Panc1 (cell line): ENCODE results near the gene POLD3. TPM values are rescaled to one million over a fixed set of nuclear protein-coding genes. Genes with fewer than 3 reads are reported as not detected.

Source experiments
- ATAC-seq: fragments of 200-7000 bp; cut with Tn5 transposase; 2 replicates; pipeline ENCODE4 v1.9.1; 2020; ENCODE audit warnings: mild to moderate bottlenecking, moderate library complexity
- BruUV-seq: library from RNA; stranded (reverse); fragments of 400-500 nt; replicated peaks from 2 replicates; lab custom pipeline; 2021; lab: Mats Ljungman, UMichigan
- CTCF ChIA-PET: fragments of 300-600 bp; sonication (Branson Sonifier 250); formaldehyde crosslinking; loops from one replicate; lab custom pipeline; 2022; ENCODE audit warnings: antibody characterized with exemption; lab: Charles Lee
- POLR2A ChIA-PET: fragments of 300-600 bp; sonication (Branson Sonifier 250); formaldehyde crosslinking; loops from one replicate; lab custom pipeline; 2022; ENCODE audit warnings: antibody characterized with exemption; lab: Charles Lee
- DNase-seq: peaks from one replicate; pipeline ENCODE4 v3.0.0-alpha.2; 2010; ENCODE audit warnings: low read depth, low spot score
- H3K27ac ChIP-seq: 2 replicates; pipeline ENCODE4 v1.5.1; 2011; ENCODE audit warnings: mild to moderate bottlenecking, low read length, inconsistent platforms
- H3K27me3 ChIP-seq: fragments of 200-500 bp; sonication (Bioruptor generic); 2 replicates; pipeline ENCODE4 v1.6.0; 2014; ENCODE audit warnings: low read length, inconsistent platforms; ENCODE audit not compliant: control insufficient read depth, insufficient read depth
- H3K36me3 ChIP-seq: fragments of 200-500 bp; sonication (Bioruptor generic); 2 replicates; pipeline ENCODE4 v1.5.1; 2014; ENCODE audit warnings: inconsistent platforms, mild to moderate bottlenecking, low read length, moderate library complexity; ENCODE audit not compliant: control insufficient read depth, insufficient read depth
- H3K4me1 ChIP-seq: 2 replicates; pipeline ENCODE4 v1.5.1; 2011; ENCODE audit warnings: inconsistent platforms, mild to moderate bottlenecking, low read length, moderate library complexity; ENCODE audit not compliant: control insufficient read depth, insufficient read depth
- H3K4me3 ChIP-seq, 2 experiments: 2 replicates each; pipeline ENCODE4 v1.5.1; 2011 to 2012; ENCODE audit warnings: low read depth in 2 of 2, low read length in 2 of 2, mild to moderate bottlenecking in 2 of 2, inconsistent platforms in 1 of 2, moderate library complexity in 1 of 2
- H3K9me3 ChIP-seq: fragments of 200-500 bp; sonication (Bioruptor generic); 2 replicates; pipeline ENCODE4 v1.5.1; 2014; ENCODE audit warnings: low read depth, mild to moderate bottlenecking, inconsistent platforms, low read length, moderate library complexity; ENCODE audit not compliant: control insufficient read depth, insufficient read depth
- POLR2AphosphoS5 ChIP-seq: IDR thresholded peaks from 2 replicates; pipeline ENCODE4 v1.6.1; 2012; ENCODE audit warnings: mild to moderate bottlenecking, low read depth, low read length, moderate library complexity
- SIN3A ChIP-seq: IDR thresholded peaks from 2 replicates; pipeline ENCODE4 v1.6.1; 2012; ENCODE audit warnings: low read depth, mild to moderate bottlenecking, low read length, moderate library complexity, borderline replicate concordance; ENCODE audit not compliant: insufficient read depth
- TCF7L2 ChIP-seq: IDR thresholded peaks from 2 replicates; pipeline ENCODE4 v1.6.1; 2011; ENCODE audit warnings: mild to moderate bottlenecking, low read depth, low read length, inconsistent platforms
- in situ Hi-C: cut with HindIII; loops from 2 replicates; pipeline ENCODE4 v1.10.0; 2016; ENCODE audit warnings: low sequenced_read_pairs, low pct_unique_long_range_greater_than_20kb
- intact Hi-C: fragments of 100-400 bp; cut with micrococcal nuclease; formaldehyde crosslinking; loops from one replicate; pipeline ENCODE4 v1.10.0; 2022; ENCODE audit not compliant: unreplicated experiment
- total RNA-seq: library from RNA; stranded (reverse); gene quantifications from one replicate; pipeline ENCODE4 v1.2.1, GENCODE V29; 2021; ENCODE audit not compliant: unreplicated experiment
- TF ChIP-seq, protein P1 (sequence below), 2 experiments: IDR thresholded peaks; 2 replicates each; pipeline ENCODE4 v1.6.1; 2011 to 2012; ENCODE audit warnings: low read depth in 2 of 2, control low read depth in 1 of 2, low read length in 1 of 2, mild to moderate bottlenecking in 1 of 2, moderate library complexity in 1 of 2; ENCODE audit not compliant: insufficient read depth in 1 of 2
- TF ChIP-seq, protein P2 (sequence below): fragments of 450-650 bp; IDR thresholded peaks from 2 replicates; pipeline ENCODE4 v1.5.1; 2017; ENCODE audit warnings: mild to moderate bottlenecking

Gene POLD3
- total RNA-seq, 1 experiment from 2014 or later = 31.7 TPM

DNA sequence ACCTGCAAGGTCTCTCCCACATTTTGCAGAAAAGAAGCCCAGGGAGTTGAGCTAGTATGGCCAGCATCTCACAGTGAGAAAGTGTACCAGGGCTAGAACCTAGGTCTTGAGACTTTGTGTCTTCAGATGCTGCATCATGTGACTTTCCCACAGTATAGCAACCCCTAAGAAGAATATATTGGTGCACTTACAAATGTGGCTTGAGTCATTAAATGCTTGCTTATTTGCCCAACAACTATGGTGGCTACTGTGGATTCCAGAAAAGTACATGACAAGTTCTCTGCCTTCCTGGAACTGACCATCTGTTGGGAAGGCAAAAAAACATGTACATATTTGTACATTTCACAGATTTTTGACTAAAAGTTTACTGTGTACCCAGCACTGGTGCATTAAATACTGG is 55.0 kb downstream of the POLD3 start:
- H3K4me1 ChIP-seq = no peaks in the 10 kb centered on the region
- no peak for ATAC-seq
- in situ Hi-C loops (no loop called here), intact Hi-C loops (no loop called here)
- no peak overlapping the region for H3K4me3 ChIP-seq
- no peaks in the 10 kb centered on the region for H3K27me3 ChIP-seq
- H3K36me3 ChIP-seq = no peaks in the 10 kb centered on the region
- no TSS peak for BruUV-seq
- no peak overlapping the region for H3K27ac ChIP-seq
- POLR2A ChIA-PET = no interaction called here
- CTCF ChIA-PET = no interaction called here
- no peaks in the 10 kb centered on the region for H3K9me3 ChIP-seq
- DNase-seq = no peak
- no peak for TF ChIP-seq TCF7L2

DNA sequence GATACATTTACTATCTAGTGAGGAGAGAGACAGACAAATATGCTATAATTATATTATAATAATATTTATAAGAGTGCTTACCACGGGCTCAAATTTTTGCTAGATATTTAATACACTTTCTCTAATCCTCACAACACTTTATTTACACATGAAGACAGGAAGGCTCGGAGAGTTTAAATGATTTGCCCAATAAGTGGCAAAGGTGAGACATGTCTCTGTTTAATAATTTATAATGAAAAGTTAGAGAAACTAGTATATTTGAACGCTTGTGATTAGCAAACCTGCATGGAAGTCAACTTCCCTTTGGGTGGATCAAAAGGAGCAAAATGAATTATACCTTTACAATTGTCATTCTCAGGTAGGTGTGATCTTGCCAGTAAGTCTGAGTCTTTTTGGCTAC is 55.4 kb downstream of the POLD3 start:
- Histone ChIP-seq H3K9me3 (no peaks in the 10 kb centered on the region), H3K4me3 (no peak overlapping the region), H3K4me1 (no peaks in the 10 kb centered on the region), H3K27ac (no peak overlapping the region), H3K27me3 (no peaks in the 10 kb centered on the region), H3K36me3 (no peaks in the 10 kb centered on the region)
- intact Hi-C loops (no loop called here), in situ Hi-C loops (no loop called here)
- POLR2A ChIA-PET = interaction anchor here (0.5 kb wide), 1 partner anchor 199 kb away, joined by 3 read pairs; no protein-coding TSS in a partner anchor
- no peak for DNase-seq
- ATAC-seq = no peak
- TF ChIP-seq SIN3A = no peak
- TF ChIP-seq, protein P1, sequence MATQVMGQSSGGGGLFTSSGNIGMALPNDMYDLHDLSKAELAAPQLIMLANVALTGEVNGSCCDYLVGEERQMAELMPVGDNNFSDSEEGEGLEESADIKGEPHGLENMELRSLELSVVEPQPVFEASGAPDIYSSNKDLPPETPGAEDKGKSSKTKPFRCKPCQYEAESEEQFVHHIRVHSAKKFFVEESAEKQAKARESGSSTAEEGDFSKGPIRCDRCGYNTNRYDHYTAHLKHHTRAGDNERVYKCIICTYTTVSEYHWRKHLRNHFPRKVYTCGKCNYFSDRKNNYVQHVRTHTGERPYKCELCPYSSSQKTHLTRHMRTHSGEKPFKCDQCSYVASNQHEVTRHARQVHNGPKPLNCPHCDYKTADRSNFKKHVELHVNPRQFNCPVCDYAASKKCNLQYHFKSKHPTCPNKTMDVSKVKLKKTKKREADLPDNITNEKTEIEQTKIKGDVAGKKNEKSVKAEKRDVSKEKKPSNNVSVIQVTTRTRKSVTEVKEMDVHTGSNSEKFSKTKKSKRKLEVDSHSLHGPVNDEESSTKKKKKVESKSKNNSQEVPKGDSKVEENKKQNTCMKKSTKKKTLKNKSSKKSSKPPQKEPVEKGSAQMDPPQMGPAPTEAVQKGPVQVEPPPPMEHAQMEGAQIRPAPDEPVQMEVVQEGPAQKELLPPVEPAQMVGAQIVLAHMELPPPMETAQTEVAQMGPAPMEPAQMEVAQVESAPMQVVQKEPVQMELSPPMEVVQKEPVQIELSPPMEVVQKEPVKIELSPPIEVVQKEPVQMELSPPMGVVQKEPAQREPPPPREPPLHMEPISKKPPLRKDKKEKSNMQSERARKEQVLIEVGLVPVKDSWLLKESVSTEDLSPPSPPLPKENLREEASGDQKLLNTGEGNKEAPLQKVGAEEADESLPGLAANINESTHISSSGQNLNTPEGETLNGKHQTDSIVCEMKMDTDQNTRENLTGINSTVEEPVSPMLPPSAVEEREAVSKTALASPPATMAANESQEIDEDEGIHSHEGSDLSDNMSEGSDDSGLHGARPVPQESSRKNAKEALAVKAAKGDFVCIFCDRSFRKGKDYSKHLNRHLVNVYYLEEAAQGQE (IDR thresholded peaks at IDR 0.05; ENCODE audit: insufficient read depth in 1 of 2, low read depth in 2 of 2, low read length in 1 of 2) = no peak
- TF ChIP-seq POLR2AphosphoS5 = no peak
- TF ChIP-seq TCF7L2 = no peak
- TF ChIP-seq, protein P2, sequence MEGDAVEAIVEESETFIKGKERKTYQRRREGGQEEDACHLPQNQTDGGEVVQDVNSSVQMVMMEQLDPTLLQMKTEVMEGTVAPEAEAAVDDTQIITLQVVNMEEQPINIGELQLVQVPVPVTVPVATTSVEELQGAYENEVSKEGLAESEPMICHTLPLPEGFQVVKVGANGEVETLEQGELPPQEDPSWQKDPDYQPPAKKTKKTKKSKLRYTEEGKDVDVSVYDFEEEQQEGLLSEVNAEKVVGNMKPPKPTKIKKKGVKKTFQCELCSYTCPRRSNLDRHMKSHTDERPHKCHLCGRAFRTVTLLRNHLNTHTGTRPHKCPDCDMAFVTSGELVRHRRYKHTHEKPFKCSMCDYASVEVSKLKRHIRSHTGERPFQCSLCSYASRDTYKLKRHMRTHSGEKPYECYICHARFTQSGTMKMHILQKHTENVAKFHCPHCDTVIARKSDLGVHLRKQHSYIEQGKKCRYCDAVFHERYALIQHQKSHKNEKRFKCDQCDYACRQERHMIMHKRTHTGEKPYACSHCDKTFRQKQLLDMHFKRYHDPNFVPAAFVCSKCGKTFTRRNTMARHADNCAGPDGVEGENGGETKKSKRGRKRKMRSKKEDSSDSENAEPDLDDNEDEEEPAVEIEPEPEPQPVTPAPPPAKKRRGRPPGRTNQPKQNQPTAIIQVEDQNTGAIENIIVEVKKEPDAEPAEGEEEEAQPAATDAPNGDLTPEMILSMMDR = no peak
- CTCF ChIA-PET = no interaction called here
- BruUV-seq = no TSS peak

DNA sequence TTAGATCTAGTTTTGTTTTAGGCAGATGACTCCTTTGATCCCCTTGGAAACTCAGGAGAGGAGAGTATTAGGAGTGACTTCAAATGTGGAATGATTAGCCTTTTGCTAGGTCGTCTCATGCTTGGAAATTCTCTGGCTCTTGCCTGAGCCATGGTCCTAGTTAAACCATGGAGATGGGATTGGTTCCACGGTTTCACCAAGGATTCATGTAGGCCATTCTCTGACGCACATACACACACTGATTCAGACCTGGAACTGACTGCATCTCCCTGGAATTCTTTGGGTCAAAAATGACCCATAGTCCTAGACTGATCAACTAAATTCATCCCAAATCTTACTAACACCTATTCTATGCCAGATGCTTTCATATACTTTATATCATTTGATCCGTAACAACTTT is 56.5 kb downstream of the POLD3 start:
- ChIA-PET CTCF (no interaction called here), POLR2A (no interaction called here)
- H3K36me3 ChIP-seq = no peaks in the 10 kb centered on the region
- H3K9me3 ChIP-seq = no peaks in the 10 kb centered on the region
- in situ Hi-C loops (no loop called here), intact Hi-C loops (no loop called here)
- H3K4me3 ChIP-seq = no peak overlapping the region
- no TSS peak for BruUV-seq
- TF ChIP-seq, protein P1 (IDR thresholded peaks at IDR 0.05; ENCODE audit: insufficient read depth in 1 of 2, low read depth in 2 of 2, low read length in 1 of 2) = no peak
- TF ChIP-seq, protein P2 = no peak
- TF ChIP-seq SIN3A (no peak), TCF7L2 (no peak), POLR2AphosphoS5 (no peak)
- H3K4me1 ChIP-seq = no peaks in the 10 kb centered on the region
- ATAC-seq (no peak), DNase-seq (no peak)
- H3K27me3 ChIP-seq = no peaks in the 10 kb centered on the region
- no peak overlapping the region for H3K27ac ChIP-seq
